Heart left ventricle (tissue), 13 donors: Measurements from ENCODE around the gene HECTD3.

Experiments
- CTCF ChIP-seq, 12 donors: fragments of 200-600 bp; sonication (generic) in 4 of 12; IDR thresholded peaks; one replicate each; pipeline versions ENCODE4 v1.5.0 to v1.8.0; 2018 to 2022; ENCODE audit warnings: antibody characterized with exemption in 12 of 12, mild to moderate bottlenecking in 5 of 12
- POLR2A ChIP-seq, 2 donors: fragments of 450-650 bp; IDR thresholded peaks; one replicate each; pipeline ENCODE4 v1.6.1; 2017; ENCODE audit warnings: antibody characterized with exemption in 2 of 2, mild to moderate bottlenecking in 2 of 2, moderate library complexity in 2 of 2
- donor health status: ischemic (EF 13 %, LVEDD 7.1; RV severe dilation, severe dysfunction).
- donor health status: DM: no; HTN: yes; CAD: no.
- donor health status: DM: no; HTN: no; CAD: no.
- donor health status: ischemic (EF 25% LVEDD 6.9; RV normal size, moderate dysfunction).
- donor health status: ischemic (EF 25% LVEDD 5.7; RV mildly dilated, moderate dysfunction).
- donor health status: ischemic (EF 35%, LVEDD 5.7; RV mildly dilated, moderate dysfunction).
- donor health status: nonischemic (EF 11% LVEDD 7.7; RV severe dilation, severe dysfunction).
- donor health status: DM: yes; HTN: yes; CAD: no.
- donor health status: PGD.
- donor health status: ischemic (EF 29% LVEDD 5.4; RV normal size, mild dysfunction).
- donor health status: nonischemic (EF 23%, LVEDD 6.1; RV moderate dilation, normal function).

- TF ChIP-seq CTCF (IDR thresholded peaks at IDR 0.05): no peak
- no peak for TF ChIP-seq POLR2A (IDR thresholded peaks at IDR 0.05)
These were observed 22.5 kb downstream of the HECTD3 start for GRCh38 chr1:44988531-44989156.
